Neuron (in vitro differentiated cells): ENCODE measurements around the gene ABCG1.

ENCODE experiments used
- H2AFZ ChIP-seq: one replicate; pipeline ENCODE4 v1.6.1; 2013; ENCODE audit warnings: low read depth, mild to moderate bottlenecking, inconsistent platforms, low read length, moderate library complexity
- H3K27me3 ChIP-seq: one replicate; pipeline ENCODE4 v1.6.1; 2013; ENCODE audit warnings: low read length; ENCODE audit not compliant: insufficient read depth
- H3K36me3 ChIP-seq: one replicate; pipeline ENCODE4 v1.6.1; 2013; ENCODE audit warnings: low read length; ENCODE audit not compliant: insufficient read depth
- H3K4me1 ChIP-seq: one replicate; pipeline ENCODE4 v1.6.1; 2013; ENCODE audit warnings: low read length; ENCODE audit not compliant: insufficient read depth
- H3K4me3 ChIP-seq: 2 replicates; pipeline ENCODE4 v1.5.1; 2013; ENCODE audit warnings: mild to moderate bottlenecking, low read length, moderate library complexity
- H3K9me3 ChIP-seq: one replicate; pipeline ENCODE4 v1.6.1; 2013; ENCODE audit warnings: low read length

Gene ABCG1

DNA sequence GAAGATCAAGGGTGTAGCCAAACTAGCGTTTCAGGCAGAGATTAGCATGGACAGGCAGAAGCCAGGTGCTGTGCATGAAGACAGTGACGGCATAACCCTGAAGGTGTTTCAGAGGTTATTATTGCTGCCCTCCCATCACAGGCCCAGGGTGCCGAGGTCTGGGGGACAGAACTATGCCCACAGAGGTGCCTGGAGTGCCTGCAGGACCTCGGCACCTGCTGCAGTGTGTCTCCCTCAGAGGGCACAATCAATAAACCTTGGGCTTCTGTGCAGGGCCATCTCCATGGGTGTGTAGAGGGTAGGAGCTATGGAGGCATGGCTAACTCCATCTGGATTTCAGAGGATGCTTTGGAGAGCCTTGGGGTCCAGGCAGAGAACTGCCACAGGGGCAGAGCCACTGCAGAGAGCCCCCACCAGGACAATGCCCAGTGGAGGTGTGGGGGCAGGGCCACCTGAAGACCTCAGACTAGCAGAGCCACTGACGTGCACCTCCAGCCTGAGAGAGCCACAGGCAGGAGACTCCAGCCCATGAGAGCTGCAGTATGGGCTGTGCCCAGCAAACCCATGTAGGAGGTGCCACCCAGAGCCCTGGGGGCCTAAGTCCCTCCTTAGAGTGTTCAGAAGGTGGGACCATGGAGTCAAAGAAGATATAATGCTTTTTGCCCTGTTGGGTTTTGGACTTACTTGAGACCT lies 5.7 kb upstream of the ABCG1 start:
- H2AFZ ChIP-seq, result no peak overlapping the region
- H3K36me3 ChIP-seq, result no peaks in the 10 kb centered on the region
- peaks cover 8% of the 10 kb centered on the region for H3K9me3 ChIP-seq
- no peak overlapping the region for H3K4me3 ChIP-seq
- no peaks in the 10 kb centered on the region for H3K4me1 ChIP-seq
- peaks cover 20% of the 10 kb centered on the region for H3K27me3 ChIP-seq

GRCh38 chr21:42214081-42214750 lies 4.7 kb upstream of the ABCG1 start:
- H3K36me3 ChIP-seq, result no peaks in the 10 kb centered on the region
- H3K4me1 ChIP-seq, result no peaks in the 10 kb centered on the region
- peaks cover 8% of the 10 kb centered on the region for H3K9me3 ChIP-seq
- H3K27me3 ChIP-seq, result peaks cover 29% of the 10 kb centered on the region
- no peak overlapping the region for H2AFZ ChIP-seq
- H3K4me3 ChIP-seq, result no peak overlapping the region

- Histone ChIP-seq H3K4me3 (no peak overlapping the region), H2AFZ (no peak overlapping the region), H3K4me1 (peaks cover 4% of the 10 kb centered on the region), H3K36me3 (no peaks in the 10 kb centered on the region), H3K27me3 (peaks cover 36% of the 10 kb centered on the region), H3K9me3 (peaks cover 8% of the 10 kb centered on the region)
Observed at GRCh38 chr21:42214921-42215320, 4.0 kb upstream of the ABCG1 start.

GRCh38 chr21:42215942-42216725 lies 2.8 kb upstream of the ABCG1 start:
- H3K27me3 ChIP-seq, result peaks cover 47% of the 10 kb centered on the region
- no peak overlapping the region for H3K4me3 ChIP-seq
- H2AFZ ChIP-seq, result no peak overlapping the region
- H3K9me3 ChIP-seq, result peaks cover 8% of the 10 kb centered on the region
- no peaks in the 10 kb centered on the region for H3K36me3 ChIP-seq
- peaks cover 11% of the 10 kb centered on the region for H3K4me1 ChIP-seq

DNA sequence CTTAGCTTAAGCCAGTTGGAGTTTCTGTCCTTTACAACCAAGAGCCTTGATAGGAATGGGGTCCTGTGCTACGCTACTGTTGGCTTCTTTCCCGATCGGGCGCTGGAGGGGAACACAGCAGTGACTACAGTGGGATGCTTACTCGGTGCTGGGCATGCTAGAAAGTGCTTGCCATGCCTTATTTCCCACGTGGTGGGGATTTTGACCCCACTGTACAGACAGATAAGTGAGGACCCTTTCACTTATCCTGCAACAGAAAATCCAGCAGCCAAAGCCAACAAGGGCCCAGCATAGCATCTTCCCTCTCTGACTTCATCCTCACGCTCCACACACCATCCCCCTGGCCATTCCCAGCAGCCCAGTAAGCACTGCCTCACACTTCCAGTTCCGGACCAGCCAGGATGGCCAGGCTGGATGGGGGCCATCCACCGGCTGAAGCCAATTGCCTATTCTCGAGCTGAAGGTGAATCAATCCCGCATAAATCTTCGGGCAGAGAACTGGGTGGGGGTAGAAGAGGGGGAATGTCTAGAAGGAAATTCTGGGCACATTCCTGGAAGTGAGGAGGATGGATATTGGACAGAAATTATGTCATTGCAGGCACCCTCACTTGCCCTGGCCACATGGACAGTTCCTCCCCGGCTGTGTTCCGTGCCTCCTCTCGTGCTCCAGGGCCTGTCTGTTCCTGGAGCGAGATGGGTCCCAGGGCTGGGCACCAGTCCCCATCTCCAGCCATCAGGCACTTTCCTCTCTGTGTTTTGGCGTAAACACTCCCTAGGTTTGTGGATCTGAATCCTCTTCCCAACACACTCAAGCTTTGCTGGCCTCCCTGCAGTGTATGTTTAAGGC lies 2.0 kb upstream of the ABCG1 start:
- peaks cover 8% of the 10 kb centered on the region for H3K9me3 ChIP-seq
- H3K4me3 ChIP-seq, result no peak overlapping the region
- peaks cover 49% of the 10 kb centered on the region for H3K27me3 ChIP-seq

DNA sequence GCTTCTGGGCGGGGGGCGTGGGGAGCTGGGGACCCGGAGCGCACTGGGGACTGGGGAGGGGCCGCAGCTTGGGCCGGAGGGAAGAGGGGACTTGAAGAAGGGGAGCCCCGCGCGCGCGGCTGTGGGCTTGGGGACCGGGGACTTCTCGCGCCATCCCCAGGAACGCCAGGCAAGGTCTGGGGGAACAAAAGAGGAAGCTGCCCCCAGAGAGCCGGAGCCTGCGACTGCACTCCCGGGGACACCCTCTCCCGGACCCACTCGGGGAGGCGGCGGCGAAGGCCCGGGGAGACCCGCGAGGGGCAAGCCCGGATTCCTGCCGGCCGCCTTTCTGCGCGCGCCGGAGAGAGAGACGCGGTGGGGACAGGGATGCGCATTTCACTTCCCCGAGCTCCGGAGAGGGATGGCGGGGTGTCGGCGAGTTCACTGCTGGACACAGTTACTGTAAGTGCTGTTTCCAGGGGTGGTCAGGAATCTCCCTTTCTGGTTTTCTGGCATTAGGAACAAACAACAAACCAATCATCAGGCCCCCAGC lies 732 bp downstream of the ABCG1 start:
- peaks cover 54% of the 10 kb centered on the region for H3K27me3 ChIP-seq
- peaks cover 8% of the 10 kb centered on the region for H3K9me3 ChIP-seq
- H3K36me3 ChIP-seq, result no peaks in the 10 kb centered on the region
- H2AFZ ChIP-seq, result peak overlapping the region; percentile 24
- peaks cover 24% of the 10 kb centered on the region for H3K4me1 ChIP-seq
- peak overlapping the region; percentile 7 for H3K4me3 ChIP-seq

More for the DNA sequence above, 2.0 kb upstream of the ABCG1 start:
- H3K36me3 ChIP-seq, result no peaks in the 10 kb centered on the region
- H2AFZ ChIP-seq, result no peak overlapping the region
- H3K4me1 ChIP-seq, result peaks cover 18% of the 10 kb centered on the region

DNA sequence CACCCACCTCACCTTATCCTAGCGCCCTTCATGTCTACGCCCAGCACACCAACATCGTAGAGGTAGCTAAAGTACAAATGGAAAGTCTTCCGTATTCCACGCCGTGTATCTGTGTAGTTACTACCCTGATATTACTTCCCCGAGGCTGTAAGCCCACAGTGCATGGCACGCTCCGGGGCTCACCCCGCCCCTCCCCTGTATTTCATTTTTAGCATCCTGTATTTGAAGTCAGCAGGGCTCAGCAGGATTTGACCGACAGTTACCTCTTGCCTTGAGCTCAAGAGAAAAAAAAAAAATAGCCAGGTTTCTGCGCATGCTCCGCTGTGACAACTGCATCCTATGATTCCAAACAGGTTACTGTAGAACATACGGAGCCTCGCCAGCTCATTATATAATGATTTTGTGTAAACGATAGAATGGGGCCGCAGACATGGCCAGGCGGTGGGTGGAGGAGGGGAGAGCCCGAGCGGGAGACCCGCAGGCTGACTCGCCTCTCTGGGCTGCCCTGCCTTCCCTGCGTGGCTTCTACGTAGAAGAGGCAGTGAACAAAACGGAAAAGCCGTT lies 1.3 kb downstream of the ABCG1 start:
- Histone ChIP-seq H3K4me1 (peaks cover 24% of the 10 kb centered on the region), H2AFZ (peak overlapping the region; percentile 24), H3K4me3 (peak overlapping the region; percentile 7), H3K27me3 (peaks cover 49% of the 10 kb centered on the region), H3K36me3 (no peaks in the 10 kb centered on the region), H3K9me3 (peaks cover 8% of the 10 kb centered on the region)

DNA sequence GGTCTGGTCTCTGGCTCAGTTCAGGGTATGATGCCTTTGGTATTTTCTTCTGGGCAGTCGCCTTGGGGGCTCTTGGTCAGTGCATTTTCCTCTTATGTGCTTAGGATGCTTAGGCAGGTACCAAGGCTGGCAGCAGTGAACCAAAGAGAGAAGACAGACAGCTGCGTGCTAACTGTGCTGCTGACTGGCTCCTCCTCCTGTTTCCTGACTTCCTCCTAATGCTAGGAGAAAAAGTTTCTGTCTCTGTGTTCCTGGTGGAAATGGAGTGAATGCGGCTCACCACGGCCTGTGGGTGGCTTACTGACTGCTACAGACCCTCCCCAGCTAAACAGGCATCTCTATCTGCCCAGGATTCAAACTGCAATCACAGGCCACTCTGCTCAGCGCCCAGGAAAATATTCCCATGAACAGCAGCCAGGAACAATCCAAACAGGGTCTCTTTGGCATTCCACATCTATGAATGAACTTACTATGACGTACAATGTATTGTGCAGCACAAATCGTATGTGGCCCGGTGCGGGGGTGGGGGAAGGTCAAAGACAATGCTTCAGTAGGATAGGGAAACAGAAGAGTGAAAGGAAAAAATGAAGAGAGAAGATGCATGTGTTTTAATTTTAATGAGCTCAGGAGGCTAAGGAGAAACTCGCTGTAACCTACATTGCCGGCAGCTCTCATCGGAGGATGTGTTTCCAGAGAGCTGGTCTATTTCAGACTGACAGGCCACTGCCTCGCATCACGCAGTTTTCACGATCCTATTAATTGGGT lies 2.8 kb downstream of the ABCG1 start:
- no peak overlapping the region for H3K4me3 ChIP-seq
- H3K4me1 ChIP-seq, result peaks cover 28% of the 10 kb centered on the region
- no peaks in the 10 kb centered on the region for H3K36me3 ChIP-seq
- peaks cover under 1% of the 10 kb centered on the region for H3K9me3 ChIP-seq
- peaks cover 52% of the 10 kb centered on the region for H3K27me3 ChIP-seq
- no peak overlapping the region for H2AFZ ChIP-seq

GRCh38 chr21:42222386-42222785 lies 3.4 kb downstream of the ABCG1 start:
- Histone ChIP-seq H3K36me3 (no peaks in the 10 kb centered on the region), H3K4me3 (no peak overlapping the region), H3K4me1 (peaks cover 28% of the 10 kb centered on the region), H2AFZ (no peak overlapping the region), H3K27me3 (peaks cover 46% of the 10 kb centered on the region), H3K9me3 (no peaks in the 10 kb centered on the region)

- Histone ChIP-seq H3K27me3 (peaks cover 43% of the 10 kb centered on the region), H3K36me3 (no peaks in the 10 kb centered on the region), H3K4me1 (peaks cover 28% of the 10 kb centered on the region), H2AFZ (no peak overlapping the region), H3K4me3 (no peak overlapping the region), H3K9me3 (no peaks in the 10 kb centered on the region)
Observed at GRCh38 chr21:42222821-42223390, 4.0 kb downstream of the ABCG1 start.

DNA sequence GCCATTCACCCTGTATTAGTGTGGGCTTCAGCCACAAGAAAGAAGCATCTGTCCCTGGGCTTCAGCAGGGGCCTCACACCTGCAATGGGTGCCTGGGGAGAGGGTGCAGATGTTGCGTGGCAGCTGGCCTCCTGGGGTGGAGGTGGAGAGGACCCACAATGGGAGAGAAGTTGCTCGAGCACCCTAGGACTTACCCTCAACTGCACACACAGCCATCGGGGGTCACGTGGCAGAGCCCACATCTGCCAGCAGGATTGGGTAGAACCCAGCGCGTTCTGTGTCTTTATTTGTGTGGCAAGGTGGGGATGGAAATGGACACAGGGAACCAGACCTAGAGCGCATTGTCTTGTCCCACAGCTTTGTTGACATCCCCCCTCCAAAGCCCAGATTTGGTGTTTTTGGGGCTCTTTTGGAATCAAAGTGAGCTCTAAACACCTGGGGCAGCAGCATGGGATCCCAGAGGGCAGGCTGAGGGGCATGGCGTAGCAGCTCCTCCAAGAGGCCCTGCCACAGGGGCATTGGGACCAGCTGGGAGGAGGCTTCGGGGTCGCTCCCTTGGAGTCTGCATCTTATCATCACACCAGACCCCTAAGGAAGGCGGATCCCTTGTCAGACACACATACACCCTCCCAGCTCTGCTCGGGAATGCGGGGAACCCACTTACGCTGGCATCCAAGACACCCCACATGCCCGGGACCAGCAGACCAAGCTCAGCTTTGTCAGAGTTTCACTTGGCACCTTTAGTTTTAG lies 5.1 kb downstream of the ABCG1 start:
- Histone ChIP-seq H2AFZ (no peak overlapping the region), H3K4me1 (peaks cover 28% of the 10 kb centered on the region), H3K9me3 (no peaks in the 10 kb centered on the region), H3K4me3 (no peak overlapping the region), H3K36me3 (no peaks in the 10 kb centered on the region), H3K27me3 (peaks cover 33% of the 10 kb centered on the region)
